K562 (cell line): ENCODE measurements around the gene CLSTN1. TPM values are rescaled to one million over a fixed set of nuclear protein-coding genes. Genes with fewer than 3 reads are reported as not detected.
A peak's percentile ranks its signal among the peaks of the same experiment; 100 is the strongest.

Experiments
- ASH1L ChIP-seq: fragments of 450-650 bp; IDR thresholded peaks from 2 replicates; pipeline ENCODE4 v1.6.1; 2018; ENCODE audit warnings: borderline replicate concordance, mild to moderate bottlenecking, low read depth; ENCODE audit not compliant: partially characterized antibody
- BRCA1 ChIP-seq, 2 experiments: fragments of 450-650 bp in 1 of 2; sonication (generic) in 1 of 2; formaldehyde crosslinking in 1 of 2; IDR thresholded peaks; 2 replicates each; pipeline versions ENCODE4 v1.5.0 to v1.6.1; 2017 to 2020; ENCODE audit warnings: mild to moderate bottlenecking in 1 of 2, missing genetic modification reagents in 1 of 2
- CC2D1A ChIP-seq: fragments of 450-650 bp; IDR thresholded peaks from 2 replicates; pipeline ENCODE4 v1.6.1; 2017; ENCODE audit warnings: mild to moderate bottlenecking
- CHAMP1 ChIP-seq: fragments of 450-650 bp; IDR thresholded peaks from 2 replicates; pipeline ENCODE4 v1.6.1; 2016; ENCODE audit warnings: mild to moderate bottlenecking
- CTBP1 ChIP-seq: fragments of 450-650 bp; IDR thresholded peaks from 2 replicates; pipeline ENCODE4 v1.6.1; 2016; ENCODE audit warnings: borderline replicate concordance
- DMBX1 ChIP-seq: fragments of 250-450 bp; sonication (Bioruptor Pico); IDR thresholded peaks from 2 replicates; pipeline ENCODE4 v1.8.0; 2022; ENCODE audit warnings: inconsistent platforms, mild to moderate bottlenecking, moderate library complexity, borderline replicate concordance
- ETS1 ChIP-seq: conservative IDR thresholded peaks from 2 replicates; pipeline ENCODE4 v1.6.1; 2011; ENCODE audit warnings: low read depth, mild to moderate bottlenecking, low read length; ENCODE audit not compliant: control insufficient read depth
- FIP1L1 ChIP-seq: fragments of 200-400 bp; formaldehyde crosslinking; IDR thresholded peaks from 2 replicates; pipeline ENCODE4 v1.6.1; 2018; ENCODE audit warnings: mild to moderate bottlenecking, low read depth, low read length; ENCODE audit not compliant: poor library complexity, severe bottlenecking
- HOXB6 ChIP-seq: fragments of 250-450 bp; sonication (Bioruptor Pico); IDR thresholded peaks from 2 replicates; pipeline ENCODE4 v1.5.1; 2022; ENCODE audit warnings: mild to moderate bottlenecking, borderline replicate concordance
- L3MBTL2 ChIP-seq: fragments of 450-650 bp; IDR thresholded peaks from 2 replicates; pipeline ENCODE4 v1.6.1; 2016; ENCODE audit warnings: mild to moderate bottlenecking, moderate library complexity
- MCM5 ChIP-seq: fragments of 450-650 bp; IDR thresholded peaks from 2 replicates; pipeline ENCODE4 v1.6.1; 2016; ENCODE audit warnings: low read depth
- NFYB ChIP-seq: IDR thresholded peaks from 2 replicates; pipeline ENCODE4 v1.6.1; 2011; ENCODE audit warnings: mild to moderate bottlenecking, moderate library complexity; ENCODE audit not compliant: insufficient read length; ENCODE audit errors: extremely low read depth
- OTX1 ChIP-seq: fragments of 450-650 bp; formaldehyde crosslinking; IDR thresholded peaks from 2 replicates; pipeline ENCODE4 v1.4.0; 2022; ENCODE audit warnings: mild to moderate bottlenecking
- RCOR1 ChIP-seq, 2 experiments: IDR thresholded peaks; 2 replicates each; pipeline ENCODE4 v1.6.1; 2012; ENCODE audit warnings: low read depth in 2 of 2, low read length in 2 of 2, borderline replicate concordance in 1 of 2, improper control_type of control experiment in 1 of 2
- SAP30 ChIP-seq: fragments of 200-600 bp; sonication (generic); IDR thresholded peaks from 2 replicates; pipeline ENCODE4 v1.6.1; 2012; ENCODE audit warnings: borderline replicate concordance, low read depth, mild to moderate bottlenecking, moderate library complexity, low read length, control low read depth, inconsistent platforms; ENCODE audit not compliant: insufficient read depth, poor library complexity, severe bottlenecking
- STAG1 ChIP-seq: sonication (generic); formaldehyde crosslinking; IDR thresholded peaks from 2 replicates; pipeline ENCODE4 v1.5.0; 2020; ENCODE audit warnings: missing genetic modification reagents, borderline replicate concordance
- TARDBP ChIP-seq: fragments of 450-650 bp; IDR thresholded peaks from 2 replicates; pipeline ENCODE4 v1.6.1; 2016
- TBP ChIP-seq: optimal IDR thresholded peaks from 2 replicates; pipeline ENCODE3; 2011; ENCODE audit warnings: low read depth, low read length, improper control_type of control experiment
- TOE1 ChIP-seq, 2 experiments: fragments of 450-650 bp in 1 of 2; sonication (generic) in 1 of 2; formaldehyde crosslinking in 1 of 2; IDR thresholded peaks; 2 replicates each; pipeline versions ENCODE4 v1.7.1 to v1.8.0; 2016 to 2022; ENCODE audit warnings: borderline replicate concordance in 2 of 2, mild to moderate bottlenecking in 2 of 2, antibody characterized with exemption in 1 of 2, inconsistent platforms in 1 of 2, low read depth in 1 of 2, missing genetic modification reagents in 1 of 2, moderate library complexity in 1 of 2
- ZBTB49 ChIP-seq: sonication (generic); formaldehyde crosslinking; IDR thresholded peaks from 2 replicates; pipeline ENCODE4 v1.8.0; 2022; ENCODE audit warnings: missing genetic modification reagents, mild to moderate bottlenecking, borderline replicate concordance
- ZKSCAN3 ChIP-seq: fragments of 250-450 bp; sonication (Bioruptor Pico); IDR thresholded peaks from 2 replicates; pipeline ENCODE4 v1.4.0; 2020
- ZNF274 ChIP-seq: IDR thresholded peaks from 2 replicates; pipeline ENCODE4 v1.6.1; 2011; ENCODE audit warnings: low read depth, mild to moderate bottlenecking, low read length, moderate library complexity, borderline replicate concordance
- ZNF436 ChIP-seq: fragments of 250-450, 450-650 bp; sonication (Bioruptor Pico); formaldehyde crosslinking; IDR thresholded peaks from 2 replicates; pipeline ENCODE4 v1.7.0; 2020; ENCODE audit warnings: mild to moderate bottlenecking
- ZNF717 ChIP-seq: fragments of 250-450 bp; sonication (Bioruptor Pico); IDR thresholded peaks from 2 replicates; pipeline ENCODE4 v1.5.0; 2021
- polyA plus RNA-seq, 8 experiments: library from polyadenylated mRNA; depleted of rRNA in 4 of 8; stranded (reverse) in 5 of 8; unstranded in 3 of 8; fragments of >200 nt; fragmentation: Nextera tagmentation in 2 of 8; fragmentation: Illumina TruSeq in 1 of 8; extraction: Ambion mirVana in 2 of 8; extraction: Trizol in 1 of 8; gene quantifications; 2 replicates each; pipeline versions ENCODE4 v1.2.1 to v1.2.3, GENCODE V29; 2011 to 2014; ENCODE audit warnings: inconsistent platforms in 1 of 8, missing spikeins in 1 of 8
- total RNA-seq, 7 experiments: library from RNA; depleted of rRNA in 6 of 7; stranded (reverse); fragments of >200 nt in 6 of 7; fragmentation: Illumina TruSeq in 2 of 7; extraction: Trizol in 2 of 7; gene quantifications; 2 replicates each; pipeline versions ENCODE4 v1.2.1 to v1.2.3, GENCODE V29; 2011 to 2021; ENCODE audit warnings: low replicate concordance in 1 of 7

The CLSTN1 gene
- total and polyA plus RNA-seq, 9 of the 15 experiments (the other 6 are each of a cell fraction or from before 2014, with no cell fraction given), result 1.1 to 32.5 (median 13.3) TPM

- TF ChIP-seq BRCA1 (IDR thresholded peaks at IDR 0.05), result no peak
- TF ChIP-seq BRCA1 (CRISPR knock-in tag; IDR thresholded peaks at IDR 0.05), result no peak
- TF ChIP-seq FIP1L1, result no peak
- TF ChIP-seq TARDBP, result no peak
- TF ChIP-seq RCOR1 (IDR thresholded peaks at IDR 0.05; ENCODE audit: borderline replicate concordance in 1 of 2, low read depth in 2 of 2, low read length in 2 of 2), result peak in 1 of 2 experiments; percentile 38; a peak in 1 of 4 replicates
- no peak for TF ChIP-seq ZKSCAN3 (CRISPR knock-in tag)
- peak; percentile 53; the same call in 1 of the 2 replicates for TF ChIP-seq L3MBTL2
- no peak for TF ChIP-seq MCM5
- TF ChIP-seq ASH1L, result no peak
- TF ChIP-seq STAG1, result no peak
- no peak for TF ChIP-seq ZBTB49
- TF ChIP-seq ZNF717 (CRISPR knock-in tag), result no peak
- TF ChIP-seq SAP30, result no peak
- TF ChIP-seq CTBP1, result 0 out of 2 replicates have a peak, but pooled peaks have one; percentile 16
- TF ChIP-seq ETS1, result no peak
- TF ChIP-seq ZNF274, result no peak
- TF ChIP-seq TOE1 (IDR thresholded peaks at IDR 0.05; ENCODE audit: borderline replicate concordance), result no peak
- no peak for TF ChIP-seq TOE1 (CRISPR knock-in tag; IDR thresholded peaks at IDR 0.05; ENCODE audit: borderline replicate concordance, low read depth)
- TF ChIP-seq DMBX1 (CRISPR knock-in tag), result no peak
- no peak for TF ChIP-seq HOXB6
- no peak for TF ChIP-seq ZNF436
- peak; percentile 60; the same call in 1 of the 2 replicates for TF ChIP-seq CC2D1A
- TF ChIP-seq NFYB, result no peak
- TF ChIP-seq CHAMP1, result no peak
- TF ChIP-seq TBP, result no peak
- TF ChIP-seq OTX1 (CRISPR knock-in tag), result no peak
These were observed 70.6 kb downstream of the CLSTN1 start (continued) for GRCh38 chr1:9753121-9753531.
